GM12873 (cell line): Measurements from ENCODE around the gene EDRF1.

Experiments
- CTCF ChIP-seq: IDR thresholded peaks from 2 replicates; pipeline ENCODE4 v1.5.1; 2012; ENCODE audit warnings: low read depth, mild to moderate bottlenecking, moderate library complexity, low read length, control low read depth; ENCODE audit not compliant: insufficient read depth; ENCODE audit errors: missing control alignments

Gene EDRF1

GRCh38 chr10:125756853-125757487 is 37.5 kb downstream of the EDRF1 start:
- no peak for TF ChIP-seq CTCF

GRCh38 chr10:125757742-125758141 is 38.2 kb downstream of the EDRF1 start:
- TF ChIP-seq CTCF = no peak

GRCh38 chr10:125761961-125762360 is 42.5 kb downstream of the EDRF1 start:
- TF ChIP-seq CTCF = no peak

GRCh38 chr10:125762692-125763648 is 43.5 kb downstream of the EDRF1 start:
- TF ChIP-seq CTCF = no peak

GRCh38 chr10:125765835-125766234 is 46.3 kb downstream of the EDRF1 start:
- no peak for TF ChIP-seq CTCF

GRCh38 chr10:125766511-125766910 is 47.0 kb downstream of the EDRF1 start:
- no peak for TF ChIP-seq CTCF

GRCh38 chr10:125768219-125768855 is 48.8 kb downstream of the EDRF1 start:
- no peak for TF ChIP-seq CTCF
